ENCODE data around the gene ZNF714. TPM values are rescaled to one million over a fixed set of nuclear protein-coding genes. Genes with fewer than 3 reads are reported as not detected.

The ZNF714 gene
- polyA plus RNA-seq, 1 donor (not counting 4 experiments of a cell fraction or from before 2014, with no cell fraction given), result 8.8 TPM

DNA sequence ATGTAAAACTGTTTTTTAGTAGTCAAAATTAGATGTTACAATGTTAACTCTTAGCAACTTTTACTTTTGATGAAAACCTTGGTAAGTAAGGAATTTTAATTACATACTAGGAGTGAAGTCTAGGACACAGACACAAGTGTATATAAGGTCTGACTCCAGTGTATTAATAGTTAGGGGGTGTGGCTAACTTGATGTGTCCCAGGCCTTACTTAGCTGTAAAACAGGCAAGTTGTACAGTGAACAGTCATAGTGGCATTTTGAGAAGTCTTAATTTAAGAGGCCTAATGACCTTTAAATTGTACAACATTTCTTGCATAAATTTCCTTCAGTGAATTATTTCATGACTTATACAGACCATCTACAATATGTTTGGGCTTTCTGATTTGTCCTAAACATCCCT is 66.7 kb downstream of the ZNF714 start:
- Histone ChIP-seq H3K9me3 (ENCODE audit: control insufficient read depth, low read depth, low read length) (no peaks in the 10 kb centered on the region), H3K9ac (ENCODE audit: control insufficient read depth, extremely low read depth, insufficient read depth, low read length) (no peak overlapping the region), H3K36me3 (ENCODE audit: control insufficient read depth in 2 of 2, extremely low read depth in 1 of 2, insufficient read depth in 2 of 2, low read length in 2 of 2) (peaks cover 8 to 21% of the 10 kb centered on the region in 2 experiments), H3K27ac (ENCODE audit: control insufficient read depth, insufficient read depth, low read length) (no peak overlapping the region), H3K79me2 (ENCODE audit: control insufficient read depth, insufficient read depth, low read length) (peaks cover 21% of the 10 kb centered on the region), H3K27me3 (ENCODE audit: control insufficient read depth, extremely low read depth, insufficient read depth, low read length) (no peaks in the 10 kb centered on the region), H3K4me2 (ENCODE audit: control insufficient read depth, extremely low read depth, insufficient read depth, low read depth, low read length) (no peak overlapping the region), H3K4me3 (ENCODE audit: control insufficient read depth in 2 of 3, extremely low read depth in 1 of 3, insufficient read depth in 2 of 3, low read depth in 1 of 3, low read length in 3 of 3) (no peak overlapping the region), H2AFZ (ENCODE audit: control insufficient read depth, low read length) (no peak overlapping the region), H4K20me1 (ENCODE audit: control insufficient read depth, extremely low read depth, insufficient read depth, low read length) (no peaks in the 10 kb centered on the region), H3K4me1 (ENCODE audit: control insufficient read depth, extremely low read depth, insufficient read depth, low read length) (peaks cover 2% of the 10 kb centered on the region), H3K9me1 (ENCODE audit: control insufficient read depth, extremely low read depth, insufficient read depth, low read length) (no peaks in the 10 kb centered on the region)
- dilution Hi-C loops (cut with MboI; ENCODE audit: extremely low pct_ligation_motif_present, low sequenced_read_pairs), result no loop called here
- FAIRE-seq (no peak), DNase-seq (ENCODE audit: low read depth, low spot score) (no peak)
- TF ChIP-seq EZH2 (IDR thresholded peaks at IDR 0.05; ENCODE audit: low read length), result no peak
- TF ChIP-seq, protein P1, sequence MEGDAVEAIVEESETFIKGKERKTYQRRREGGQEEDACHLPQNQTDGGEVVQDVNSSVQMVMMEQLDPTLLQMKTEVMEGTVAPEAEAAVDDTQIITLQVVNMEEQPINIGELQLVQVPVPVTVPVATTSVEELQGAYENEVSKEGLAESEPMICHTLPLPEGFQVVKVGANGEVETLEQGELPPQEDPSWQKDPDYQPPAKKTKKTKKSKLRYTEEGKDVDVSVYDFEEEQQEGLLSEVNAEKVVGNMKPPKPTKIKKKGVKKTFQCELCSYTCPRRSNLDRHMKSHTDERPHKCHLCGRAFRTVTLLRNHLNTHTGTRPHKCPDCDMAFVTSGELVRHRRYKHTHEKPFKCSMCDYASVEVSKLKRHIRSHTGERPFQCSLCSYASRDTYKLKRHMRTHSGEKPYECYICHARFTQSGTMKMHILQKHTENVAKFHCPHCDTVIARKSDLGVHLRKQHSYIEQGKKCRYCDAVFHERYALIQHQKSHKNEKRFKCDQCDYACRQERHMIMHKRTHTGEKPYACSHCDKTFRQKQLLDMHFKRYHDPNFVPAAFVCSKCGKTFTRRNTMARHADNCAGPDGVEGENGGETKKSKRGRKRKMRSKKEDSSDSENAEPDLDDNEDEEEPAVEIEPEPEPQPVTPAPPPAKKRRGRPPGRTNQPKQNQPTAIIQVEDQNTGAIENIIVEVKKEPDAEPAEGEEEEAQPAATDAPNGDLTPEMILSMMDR (optimal IDR thresholded peaks at IDR 0.05 in 1 of 3, IDR thresholded peaks at IDR 0.05 in 1 of 3, conservative IDR thresholded peaks at IDR 0.05 in 1 of 3; ENCODE audit: extremely low read depth in 1 of 3, insufficient read depth in 2 of 3, low read length in 3 of 3), result no peak

DNA sequence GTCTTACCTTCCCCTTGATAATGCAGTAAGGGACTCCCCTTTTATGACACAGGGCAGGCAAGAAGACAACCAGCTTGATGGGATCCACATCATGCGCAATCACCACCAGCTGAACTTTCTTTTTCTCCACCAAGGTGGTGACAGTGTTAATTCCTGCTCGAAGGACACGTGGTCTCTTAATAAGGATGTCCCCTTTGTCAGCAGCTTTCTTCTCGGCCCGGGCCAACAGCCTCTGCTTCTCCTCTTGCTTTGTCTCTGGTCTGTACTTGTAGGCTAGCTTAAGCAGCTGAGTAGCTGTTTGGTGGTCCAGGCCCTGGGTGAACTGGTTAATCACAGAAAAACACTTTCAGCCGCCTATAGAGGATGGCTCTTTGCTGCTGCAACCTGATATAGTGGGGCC is 67.9 kb downstream of the ZNF714 start:
- Histone ChIP-seq H3K27ac (ENCODE audit: control insufficient read depth, insufficient read depth, low read length) (no peak overlapping the region), H3K9ac (ENCODE audit: control insufficient read depth, extremely low read depth, insufficient read depth, low read length) (no peak overlapping the region), H3K4me3 (ENCODE audit: control insufficient read depth in 2 of 3, extremely low read depth in 1 of 3, insufficient read depth in 2 of 3, low read depth in 1 of 3, low read length in 3 of 3) (no peak overlapping the region), H3K79me2 (ENCODE audit: control insufficient read depth, insufficient read depth, low read length) (peaks cover 21% of the 10 kb centered on the region), H3K9me3 (ENCODE audit: control insufficient read depth, low read depth, low read length) (no peaks in the 10 kb centered on the region), H2AFZ (ENCODE audit: control insufficient read depth, low read length) (no peak overlapping the region), H3K36me3 (ENCODE audit: control insufficient read depth in 2 of 2, extremely low read depth in 1 of 2, insufficient read depth in 2 of 2, low read length in 2 of 2) (peaks cover 8 to 19% of the 10 kb centered on the region in 2 experiments), H3K4me1 (ENCODE audit: control insufficient read depth, extremely low read depth, insufficient read depth, low read length) (no peaks in the 10 kb centered on the region), H3K27me3 (ENCODE audit: control insufficient read depth, extremely low read depth, insufficient read depth, low read length) (no peaks in the 10 kb centered on the region), H3K9me1 (ENCODE audit: control insufficient read depth, extremely low read depth, insufficient read depth, low read length) (no peaks in the 10 kb centered on the region), H3K4me2 (ENCODE audit: control insufficient read depth, extremely low read depth, insufficient read depth, low read depth, low read length) (no peak overlapping the region), H4K20me1 (ENCODE audit: control insufficient read depth, extremely low read depth, insufficient read depth, low read length) (no peaks in the 10 kb centered on the region)
- FAIRE-seq (no peak), DNase-seq (ENCODE audit: low read depth, low spot score) (no peak)
- dilution Hi-C loops (cut with MboI; ENCODE audit: extremely low pct_ligation_motif_present, low sequenced_read_pairs), result no loop called here
- TF ChIP-seq, protein P1 (optimal IDR thresholded peaks at IDR 0.05 in 1 of 3, IDR thresholded peaks at IDR 0.05 in 1 of 3, conservative IDR thresholded peaks at IDR 0.05 in 1 of 3; ENCODE audit: extremely low read depth in 1 of 3, insufficient read depth in 2 of 3, low read length in 3 of 3), result no peak
- TF ChIP-seq EZH2 (IDR thresholded peaks at IDR 0.05; ENCODE audit: low read length), result no peak

Data from keratinocyte (primary cell).